ENCODE results near the gene RAP1B.
A peak's percentile ranks its signal among the peaks of the same experiment; 100 is the strongest.

RAP1B gene

GRCh38 chr12:68621472-68622081 is 10.9 kb downstream of the RAP1B start:
- Histone ChIP-seq H3K9me3 (ENCODE audit: insufficient read depth, low read depth, low read length) (no peaks in the 10 kb centered on the region), H4K20me1 (ENCODE audit: insufficient read depth, low read length, poor library complexity, severe bottlenecking) (peaks cover 97% of the 10 kb centered on the region), H3K4me2 (ENCODE audit: low read depth, low read length, poor library complexity, severe bottlenecking) (peak overlapping the region; percentile 58), H3K4me1 (ENCODE audit: insufficient read depth, low read length, poor library complexity, severe bottlenecking) (peaks cover 52% of the 10 kb centered on the region), H2AFZ (ENCODE audit: low read length) (no peak overlapping the region), H3K27me3 (ENCODE audit: insufficient read depth, low read length, poor library complexity, severe bottlenecking) (no peaks in the 10 kb centered on the region), H3K9me2 (replicated peaks; ENCODE audit: low read depth, low read length) (no peaks in the 10 kb centered on the region), H3K79me2 (ENCODE audit: insufficient read depth, low read length) (peaks cover 100% of the 10 kb centered on the region), H3K36me3 (ENCODE audit: insufficient read depth, low read length) (peaks cover 24% of the 10 kb centered on the region; the same call in 1 of the 2 replicates), H3K4me3 (ENCODE audit: low read length, poor library complexity, severe bottlenecking) (peak overlapping the region; percentile 45), H3F3A (ENCODE audit: low read depth) (no peaks in the 10 kb centered on the region), H3K9ac (ENCODE audit: low read depth, low read length, poor library complexity, severe bottlenecking) (peak overlapping the region; percentile 33)
- TF ChIP-seq EZH2phosphoT487 (IDR thresholded peaks at IDR 0.05; ENCODE audit: borderline replicate concordance) (no peak), CTCF (conservative IDR thresholded peaks at IDR 0.05; ENCODE audit: low read length) (no peak)

GRCh38 chr12:68622250-68622649 is 11.6 kb downstream of the RAP1B start:
- H3K4me2 ChIP-seq (ENCODE audit: low read depth, low read length, poor library complexity, severe bottlenecking) = peak overlapping the region; percentile 58
- no peaks in the 10 kb centered on the region for H3K27me3 ChIP-seq (ENCODE audit: insufficient read depth, low read length, poor library complexity, severe bottlenecking)
- H3K9ac ChIP-seq (ENCODE audit: low read depth, low read length, poor library complexity, severe bottlenecking) = no peak overlapping the region
- peaks cover 31% of the 10 kb centered on the region; the same call in 1 of the 2 replicates for H3K36me3 ChIP-seq (ENCODE audit: insufficient read depth, low read length)
- no peak overlapping the region for H2AFZ ChIP-seq (ENCODE audit: low read length)
- peaks cover 100% of the 10 kb centered on the region for H3K79me2 ChIP-seq (ENCODE audit: insufficient read depth, low read length)
- no peaks in the 10 kb centered on the region for H3F3A ChIP-seq (ENCODE audit: low read depth)
- H3K4me3 ChIP-seq (ENCODE audit: low read length, poor library complexity, severe bottlenecking) = no peak overlapping the region
- peaks cover 94% of the 10 kb centered on the region for H4K20me1 ChIP-seq (ENCODE audit: insufficient read depth, low read length, poor library complexity, severe bottlenecking)
- no peaks in the 10 kb centered on the region for H3K9me2 ChIP-seq (replicated peaks; ENCODE audit: low read depth, low read length)
- H3K4me1 ChIP-seq (ENCODE audit: insufficient read depth, low read length, poor library complexity, severe bottlenecking) = peaks cover 50% of the 10 kb centered on the region
- no peaks in the 10 kb centered on the region for H3K9me3 ChIP-seq (ENCODE audit: insufficient read depth, low read depth, low read length)
- TF ChIP-seq EZH2phosphoT487 (IDR thresholded peaks at IDR 0.05; ENCODE audit: borderline replicate concordance) = no peak

GRCh38 chr12:68623059-68623458 is 12.4 kb downstream of the RAP1B start:
- Histone ChIP-seq H3K9me3 (ENCODE audit: insufficient read depth, low read depth, low read length) (peaks cover 5% of the 10 kb centered on the region; the same call in 1 of the 2 replicates), H3K9ac (ENCODE audit: low read depth, low read length, poor library complexity, severe bottlenecking) (peak overlapping the region; percentile 21), H3K79me2 (ENCODE audit: insufficient read depth, low read length) (peaks cover 100% of the 10 kb centered on the region), H4K20me1 (ENCODE audit: insufficient read depth, low read length, poor library complexity, severe bottlenecking) (peaks cover 94% of the 10 kb centered on the region), H3K4me3 (ENCODE audit: low read length, poor library complexity, severe bottlenecking) (no peak overlapping the region), H3K36me3 (ENCODE audit: insufficient read depth, low read length) (peaks cover 39% of the 10 kb centered on the region), H3F3A (ENCODE audit: low read depth) (no peaks in the 10 kb centered on the region), H3K9me2 (replicated peaks; ENCODE audit: low read depth, low read length) (no peaks in the 10 kb centered on the region), H2AFZ (ENCODE audit: low read length) (no peak overlapping the region), H3K27me3 (ENCODE audit: insufficient read depth, low read length, poor library complexity, severe bottlenecking) (no peaks in the 10 kb centered on the region), H3K4me1 (ENCODE audit: insufficient read depth, low read length, poor library complexity, severe bottlenecking) (peaks cover 43% of the 10 kb centered on the region), H3K4me2 (ENCODE audit: low read depth, low read length, poor library complexity, severe bottlenecking) (peak overlapping the region; percentile 58)
- TF ChIP-seq CTCF (conservative IDR thresholded peaks at IDR 0.05; ENCODE audit: low read length) (no peak), EZH2phosphoT487 (IDR thresholded peaks at IDR 0.05; ENCODE audit: borderline replicate concordance) (no peak)

GRCh38 chr12:68623984-68624383 is 13.3 kb downstream of the RAP1B start:
- H4K20me1 ChIP-seq (ENCODE audit: insufficient read depth, low read length, poor library complexity, severe bottlenecking) = peaks cover 94% of the 10 kb centered on the region
- H3K27me3 ChIP-seq (ENCODE audit: insufficient read depth, low read length, poor library complexity, severe bottlenecking) = no peaks in the 10 kb centered on the region
- TF ChIP-seq EZH2phosphoT487 (IDR thresholded peaks at IDR 0.05; ENCODE audit: borderline replicate concordance) (no peak), CTCF (conservative IDR thresholded peaks at IDR 0.05; ENCODE audit: low read length) (no peak)
- peaks cover 36% of the 10 kb centered on the region for H3K4me1 ChIP-seq (ENCODE audit: insufficient read depth, low read length, poor library complexity, severe bottlenecking)
- no peak overlapping the region for H3K9ac ChIP-seq (ENCODE audit: low read depth, low read length, poor library complexity, severe bottlenecking)
- no peak overlapping the region for H3K4me3 ChIP-seq (ENCODE audit: low read length, poor library complexity, severe bottlenecking)
- H2AFZ ChIP-seq (ENCODE audit: low read length) = no peak overlapping the region
- H3K9me3 ChIP-seq (ENCODE audit: insufficient read depth, low read depth, low read length) = peaks cover 7% of the 10 kb centered on the region; the same call in 1 of the 2 replicates
- H3K9me2 ChIP-seq (replicated peaks; ENCODE audit: low read depth, low read length) = no peaks in the 10 kb centered on the region
- H3F3A ChIP-seq (ENCODE audit: low read depth) = no peaks in the 10 kb centered on the region
- H3K4me2 ChIP-seq (ENCODE audit: low read depth, low read length, poor library complexity, severe bottlenecking) = peak overlapping the region; percentile 22
- peaks cover 39% of the 10 kb centered on the region for H3K36me3 ChIP-seq (ENCODE audit: insufficient read depth, low read length)
- H3K79me2 ChIP-seq (ENCODE audit: insufficient read depth, low read length) = peaks cover 100% of the 10 kb centered on the region

Data from Loucy (cell line).